ENCODE results near the gene NUDT8.
"Not testable (repeated sequence)": the region's sequence is repeated elsewhere in the genome, so short reads cannot be mapped to it uniquely, and the experiment has no call there.

NUDT8 gene

DNA sequence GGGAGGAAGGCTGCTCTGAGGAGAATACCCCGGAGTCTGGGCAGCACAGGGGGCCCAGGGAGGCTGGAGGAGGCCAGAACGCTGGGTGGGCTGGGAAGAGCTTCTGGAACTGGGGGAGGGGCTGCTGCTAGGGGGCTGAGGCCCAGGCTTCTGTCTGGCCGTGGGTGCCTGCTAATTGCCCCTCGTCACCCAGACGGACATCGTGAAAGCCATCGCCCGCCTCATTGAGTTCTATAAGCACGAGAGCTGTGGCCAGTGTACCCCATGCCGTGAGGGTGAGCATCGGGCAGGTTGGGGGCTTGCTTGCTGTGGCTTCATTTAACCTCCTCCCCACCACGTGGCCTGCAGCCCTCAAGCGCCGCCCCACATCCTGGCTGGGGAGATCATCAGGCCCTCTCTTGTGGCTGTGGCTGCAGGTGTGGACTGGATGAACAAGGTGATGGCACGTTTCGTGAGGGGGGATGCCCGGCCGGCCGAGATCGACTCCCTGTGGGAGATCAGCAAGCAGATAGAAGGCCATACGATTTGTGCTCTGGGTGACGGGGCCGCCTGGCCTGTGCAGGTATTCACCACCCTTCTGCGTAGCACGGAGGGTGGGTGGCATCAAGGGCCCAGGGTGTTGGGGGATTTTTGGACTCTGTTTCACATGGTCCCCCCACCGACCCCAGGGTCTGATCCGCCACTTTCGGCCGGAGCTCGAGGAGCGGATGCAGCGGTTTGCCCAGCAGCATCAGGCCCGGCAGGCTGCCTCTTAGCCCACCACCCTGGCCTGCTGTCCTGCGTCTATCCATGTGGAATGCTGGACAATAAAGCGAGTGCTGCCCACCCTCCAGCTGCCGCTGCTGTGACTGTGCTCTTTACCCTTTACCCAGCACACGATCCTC, 17.8 kb downstream of the NUDT8 start:
- no peak for DNase-seq (ENCODE audit: low spot score)

DNA sequence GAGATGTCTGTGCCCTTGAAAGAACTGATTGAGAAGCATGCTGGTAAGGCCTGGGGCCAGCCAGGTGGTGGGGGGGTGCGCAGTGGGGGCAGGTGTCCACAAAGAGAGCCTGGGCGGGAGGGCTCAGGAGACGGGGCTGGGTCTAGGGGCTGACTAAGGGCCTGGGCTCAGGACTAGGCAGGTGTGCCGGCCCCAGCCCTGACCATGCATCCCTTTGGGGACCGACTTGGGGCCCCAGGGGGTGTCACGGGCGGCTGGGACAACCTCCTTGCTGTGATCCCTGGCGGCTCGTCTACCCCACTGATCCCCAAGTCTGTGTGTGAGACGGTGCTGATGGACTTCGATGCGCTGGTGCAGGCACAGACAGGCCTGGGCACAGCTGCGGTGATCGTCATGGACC, 18.6 kb downstream of the NUDT8 start:
- DNase-seq (ENCODE audit: low spot score), result no peak

DNA sequence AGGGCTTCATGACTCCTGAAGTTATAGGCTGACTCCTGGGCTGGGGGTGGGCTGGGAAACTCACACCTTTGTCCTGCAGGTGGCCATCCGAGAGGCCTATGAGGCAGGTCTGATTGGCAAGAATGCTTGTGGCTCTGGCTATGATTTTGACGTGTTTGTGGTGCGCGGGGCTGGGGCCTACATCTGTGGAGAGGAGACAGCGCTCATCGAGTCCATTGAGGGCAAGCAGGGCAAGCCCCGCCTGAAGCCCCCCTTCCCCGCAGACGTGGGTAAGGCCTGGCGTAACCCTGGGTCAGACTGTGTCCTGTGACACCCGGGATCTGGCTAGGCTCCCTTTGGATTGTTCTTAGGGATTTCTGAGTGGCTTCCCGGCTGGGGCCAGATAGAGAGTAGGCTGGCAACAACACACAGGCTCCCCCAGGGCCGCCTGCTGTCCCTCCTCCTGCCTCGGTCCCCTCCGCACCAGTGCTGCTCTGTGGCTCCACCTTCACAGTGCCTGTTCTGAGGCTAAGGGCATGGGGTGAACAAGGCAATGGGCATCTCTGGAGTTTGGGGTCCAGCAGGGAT, 19.4 kb downstream of the NUDT8 start:
- DNase-seq (ENCODE audit: low spot score), result no peak

DNA sequence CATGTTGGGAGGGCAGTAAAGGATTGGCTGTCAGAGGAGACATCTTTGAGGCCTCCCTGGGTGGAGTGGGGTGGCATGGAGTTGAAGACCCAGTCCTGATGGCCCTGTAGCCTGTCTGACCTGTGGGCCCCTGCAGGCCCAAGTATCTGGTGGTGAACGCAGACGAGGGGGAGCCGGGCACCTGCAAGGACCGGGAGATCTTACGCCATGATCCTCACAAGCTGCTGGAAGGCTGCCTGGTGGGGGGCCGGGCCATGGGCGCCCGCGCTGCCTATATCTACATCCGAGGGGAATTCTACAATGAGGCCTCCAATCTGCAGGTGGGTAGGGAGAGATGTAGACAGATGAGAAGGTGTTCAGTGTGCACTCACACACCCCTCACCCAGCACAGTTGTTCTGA, 20.4 kb downstream of the NUDT8 start:
- no peak for DNase-seq (ENCODE audit: low spot score)

DNA sequence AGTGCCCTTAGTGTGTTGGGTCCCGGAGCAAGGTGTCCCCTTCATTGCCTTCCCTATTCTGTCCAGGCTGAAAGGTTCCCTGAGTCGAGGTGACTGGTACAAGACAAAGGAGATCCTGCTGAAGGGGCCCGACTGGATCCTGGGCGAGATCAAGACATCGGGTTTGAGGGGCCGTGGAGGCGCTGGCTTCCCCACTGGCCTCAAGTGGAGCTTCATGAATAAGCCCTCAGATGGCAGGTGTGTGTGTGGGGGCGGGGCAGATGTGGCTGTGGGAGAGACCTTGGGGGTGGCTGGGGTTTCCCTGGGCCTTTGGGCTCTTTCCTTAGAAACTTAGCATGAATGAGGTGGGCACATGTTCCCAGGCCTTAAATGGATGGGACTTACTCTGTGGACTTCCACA, 21.3 kb downstream of the NUDT8 start:
- DNase-seq (ENCODE audit: low spot score), result no peak

DNA sequence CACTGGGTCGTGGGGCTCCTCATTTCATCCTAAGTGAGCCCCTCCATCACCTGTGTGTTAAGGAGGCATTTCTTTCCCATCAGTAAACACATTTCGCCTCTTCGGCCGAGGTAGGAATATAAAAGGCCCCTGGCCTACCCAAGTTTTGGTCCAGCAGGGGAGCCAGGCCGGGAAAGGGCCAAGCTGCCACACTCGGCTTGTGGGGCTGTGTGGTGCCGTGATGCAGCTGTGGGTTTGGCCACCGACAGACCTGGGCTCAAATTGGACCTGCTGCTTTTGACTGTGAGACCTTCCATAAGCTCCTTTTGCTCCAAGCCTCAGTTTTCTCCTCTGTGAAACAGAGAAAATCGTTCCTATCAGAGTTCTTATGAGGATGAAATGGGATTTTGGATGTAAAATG, 22.2 kb downstream of the NUDT8 start:
- DNase-seq (ENCODE audit: low spot score), result no peak

DNA sequence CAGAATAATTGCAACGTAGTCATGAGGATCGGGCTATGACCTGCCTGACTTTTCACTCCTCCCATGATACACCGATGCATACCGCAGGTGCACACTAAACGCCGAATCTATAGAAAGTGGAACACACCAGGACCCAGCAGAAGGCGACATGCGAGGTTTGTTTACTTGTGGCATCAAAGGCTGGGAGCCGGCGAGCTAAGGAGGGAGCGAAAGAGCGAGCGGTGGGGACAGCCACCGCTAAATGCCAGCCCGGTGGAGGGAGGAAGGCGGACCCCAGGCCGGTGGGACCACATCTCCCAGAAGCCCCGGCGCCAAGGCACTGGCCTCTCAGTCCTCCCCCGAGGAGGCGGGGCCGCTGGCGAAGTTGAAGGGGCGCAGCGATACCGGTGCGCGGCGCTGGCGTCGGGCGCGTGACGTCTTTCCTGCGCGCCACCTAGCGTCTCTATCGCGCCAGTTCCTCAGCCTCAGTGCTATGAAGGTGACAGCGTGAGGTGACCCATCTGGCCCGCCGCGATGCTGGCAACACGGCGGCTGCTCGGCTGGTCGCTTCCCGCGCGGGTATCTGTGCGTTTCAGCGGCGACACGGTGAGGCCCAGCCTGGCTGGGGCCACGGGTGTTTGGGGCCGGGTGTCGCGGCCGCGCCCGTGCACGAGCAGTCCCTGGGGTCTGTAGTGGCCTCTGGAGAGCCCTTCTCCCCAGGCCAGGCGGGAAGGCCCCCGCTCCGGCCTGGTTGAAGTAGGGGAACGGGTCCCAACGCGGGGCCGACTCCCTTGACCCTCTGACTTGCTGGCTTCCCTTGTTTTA, 23.0 kb downstream of the NUDT8 start, which contains the start of gene NDUFV1:
Gene NDUFV1 (plus strand): TSS at position 445 of the 804 bp plus-strand sequence. CDS start 69 bp downstream, at position 514.
- peak; percentile 96 for DNase-seq (ENCODE audit: low spot score)

DNA sequence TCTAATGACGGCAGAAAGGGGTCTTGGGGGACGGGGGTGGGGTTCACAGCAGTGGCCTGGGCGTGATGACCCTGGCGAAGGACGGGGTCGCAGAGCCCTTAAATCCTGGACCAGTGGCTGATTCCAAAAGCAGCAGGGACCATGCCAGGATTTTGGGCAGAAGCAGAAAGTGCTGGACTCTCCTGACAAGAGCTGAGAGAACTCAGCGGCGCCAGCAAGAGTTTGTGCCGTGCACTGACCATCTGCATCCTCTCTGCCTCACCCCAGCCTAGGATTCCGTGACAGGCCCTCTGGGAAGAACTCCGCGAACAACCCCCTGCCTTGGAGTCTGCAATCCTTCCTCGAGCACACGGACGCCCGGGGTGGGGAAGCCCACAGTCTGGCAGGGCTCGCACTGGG, 23.6 kb downstream of the NUDT8 start:
- no peak for DNase-seq (ENCODE audit: low spot score)

DNA sequence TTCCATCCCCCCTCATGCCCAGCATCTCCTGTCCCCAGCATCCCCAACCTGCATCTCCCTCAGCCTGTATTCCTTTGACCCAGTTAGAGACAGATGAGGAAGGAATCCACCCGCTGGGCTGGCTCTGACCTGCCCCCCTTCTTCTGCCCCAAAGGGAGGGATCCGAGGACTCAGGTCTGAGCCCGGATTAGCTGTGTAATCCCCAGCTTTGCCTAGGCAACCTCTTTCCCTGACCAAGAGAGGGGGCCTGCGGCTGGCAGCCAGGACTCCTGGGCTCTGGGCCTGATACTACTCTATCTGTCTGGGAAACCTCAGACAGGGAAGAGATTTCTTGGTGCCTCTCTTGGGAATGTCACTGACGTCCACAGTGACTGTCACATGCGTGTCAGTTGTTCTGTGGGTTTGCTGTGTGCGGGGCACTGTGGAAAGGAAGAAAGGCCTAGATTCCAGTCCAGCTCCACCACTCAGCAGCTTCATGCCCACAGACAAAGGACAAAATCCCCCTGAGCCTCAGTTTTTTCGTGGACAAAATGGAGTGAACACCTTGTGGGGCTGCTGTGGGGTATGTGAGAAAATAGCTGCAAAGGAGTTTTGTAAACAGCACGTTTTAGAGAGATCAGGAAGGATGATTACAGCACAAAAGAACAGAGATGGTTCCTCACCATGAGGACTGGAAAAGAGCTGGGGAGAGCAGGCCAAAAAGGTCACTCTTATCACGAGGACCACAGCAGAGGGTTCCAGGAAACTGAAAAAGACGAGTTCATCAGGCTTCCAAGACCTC, 24.3 kb downstream of the NUDT8 start:
- no peak for DNase-seq (ENCODE audit: low spot score)

DNA sequence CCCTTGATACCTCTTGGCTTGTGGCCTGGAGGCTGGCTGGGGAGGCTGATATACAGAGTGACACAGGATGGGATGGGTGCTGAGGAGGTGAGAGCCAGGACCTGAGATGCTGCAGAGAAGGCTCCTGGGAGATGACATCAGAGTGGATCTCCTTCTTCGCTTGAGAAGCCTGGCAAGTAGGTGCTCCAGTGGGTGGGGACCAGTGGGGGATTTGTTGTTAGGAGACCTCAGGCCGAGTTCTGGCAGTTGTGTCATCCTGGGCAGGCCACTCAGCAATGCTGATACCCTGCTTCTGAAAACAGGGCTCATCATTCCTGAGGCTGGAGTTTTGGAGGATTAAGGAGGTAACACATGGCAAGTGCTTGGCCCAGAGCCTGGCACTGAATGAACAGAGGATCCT, 24.9 kb downstream of the NUDT8 start:
- no peak for DNase-seq (ENCODE audit: low spot score)

DNA sequence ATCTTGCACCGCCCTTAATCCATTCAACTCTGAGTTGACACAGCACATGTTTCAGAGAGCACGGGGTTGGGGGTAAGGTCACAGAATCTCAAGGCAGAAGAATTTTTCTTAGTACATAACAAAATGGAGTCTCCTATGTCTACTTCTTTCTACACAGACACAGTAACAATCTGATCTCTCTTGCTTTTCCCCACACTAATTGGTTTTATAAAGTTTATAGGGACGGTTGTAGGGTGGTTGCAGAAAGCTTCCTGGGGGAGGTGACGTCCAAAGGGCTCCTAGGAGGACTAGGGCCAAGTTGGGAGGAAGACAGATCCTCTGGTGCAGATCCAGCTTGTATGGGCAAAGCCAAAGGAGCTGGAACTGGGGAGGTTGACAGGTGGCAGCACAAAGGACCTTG, 25.6 kb downstream of the NUDT8 start:
- DNase-seq (ENCODE audit: low spot score), result not testable (repeated sequence)

DNA sequence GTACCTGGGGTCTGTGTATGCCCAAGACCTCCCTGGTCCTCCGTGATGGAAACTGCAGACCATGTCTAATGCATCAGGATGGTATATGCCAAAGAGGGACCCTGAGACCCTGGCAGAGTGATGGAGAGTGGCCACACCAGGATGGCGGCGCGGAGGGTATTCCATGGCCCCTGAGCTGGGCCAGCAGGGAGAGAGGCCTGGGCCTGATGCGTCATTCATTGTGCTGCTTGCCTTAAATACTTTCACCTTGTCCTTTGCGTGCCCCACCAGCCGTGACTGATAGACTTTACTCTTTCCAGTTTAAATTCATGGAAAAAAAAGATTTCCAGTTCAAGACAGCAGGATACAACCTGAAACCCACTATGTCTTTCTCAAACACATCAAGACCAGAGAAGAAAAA, 28.6 kb downstream of the NUDT8 start:
- no peak for DNase-seq (ENCODE audit: low spot score)

DNA sequence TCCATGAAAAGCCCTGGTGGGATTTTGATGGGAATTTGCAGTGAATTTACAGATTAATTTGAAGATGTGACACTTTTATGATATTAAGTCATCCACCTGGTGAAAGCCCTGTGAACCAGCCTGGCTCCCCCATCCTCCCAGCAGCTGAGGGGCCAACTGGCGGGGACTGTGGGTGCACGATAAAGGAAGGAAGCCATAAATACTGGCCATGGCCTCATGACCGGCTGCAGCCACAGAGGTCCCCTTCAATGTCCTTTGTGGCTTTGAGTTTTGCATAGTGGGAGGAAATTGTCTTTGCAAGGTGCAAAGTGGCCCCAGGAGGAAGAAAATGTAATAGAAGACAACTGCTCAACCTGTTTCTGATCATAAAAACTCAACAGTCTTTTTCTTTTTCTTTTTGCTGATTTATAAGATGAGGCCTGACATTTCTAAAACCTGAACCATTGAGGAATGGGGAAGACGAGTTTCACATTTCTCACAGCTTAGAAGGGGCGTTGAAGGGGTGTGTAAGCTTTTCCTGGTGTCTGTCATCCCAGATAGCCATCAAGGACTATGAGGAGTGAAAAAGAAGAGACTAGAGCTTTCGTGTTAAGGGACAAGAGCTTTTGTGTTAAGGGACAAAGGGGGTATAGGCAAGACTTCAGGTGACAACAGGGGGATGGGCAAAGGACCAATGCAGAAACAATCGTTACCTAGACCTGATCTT, 29.3 kb downstream of the NUDT8 start:
- DNase-seq (ENCODE audit: low spot score), result no peak

DNA sequence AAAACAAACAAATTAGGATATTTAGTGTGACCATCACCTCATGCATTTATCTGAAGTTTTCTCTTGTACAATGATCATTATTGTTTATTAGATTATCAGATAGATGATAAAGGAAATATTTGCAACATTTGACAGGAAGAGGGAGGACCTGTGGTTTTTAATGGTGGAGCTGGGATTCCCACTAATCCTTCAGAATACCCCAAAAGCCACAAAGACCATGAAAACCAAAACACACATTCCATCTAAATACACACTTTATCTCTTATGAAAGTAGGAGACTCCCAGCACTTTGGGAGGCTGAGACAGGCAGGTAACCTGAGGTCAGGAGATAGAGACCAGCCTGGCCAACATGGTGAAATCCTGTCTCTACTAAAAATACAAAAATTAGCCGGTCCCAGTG, 30.6 kb downstream of the NUDT8 start:
- DNase-seq (ENCODE audit: low spot score), result no peak

DNA sequence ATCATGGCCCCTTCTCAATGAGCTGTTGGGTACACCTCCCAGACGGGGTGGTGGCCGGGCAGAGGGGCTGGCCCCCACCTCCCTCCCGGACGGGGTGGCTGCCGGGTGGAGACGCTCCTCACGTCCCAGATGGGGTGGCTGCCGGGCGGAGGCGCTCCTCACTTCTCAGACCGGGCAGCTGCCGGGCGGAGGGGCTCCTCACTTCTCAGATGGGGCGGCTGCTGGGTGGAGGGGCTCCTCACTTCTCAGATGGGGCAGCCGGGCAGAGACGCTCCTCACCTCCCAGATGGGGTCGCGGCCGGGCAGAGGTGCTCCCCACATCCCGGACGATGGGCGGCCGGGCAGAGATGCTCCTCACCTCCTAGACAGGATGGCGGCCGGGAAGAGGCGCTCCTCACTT, 31.8 kb downstream of the NUDT8 start:
- not testable (repeated sequence) for DNase-seq (ENCODE audit: low spot score)

DNA sequence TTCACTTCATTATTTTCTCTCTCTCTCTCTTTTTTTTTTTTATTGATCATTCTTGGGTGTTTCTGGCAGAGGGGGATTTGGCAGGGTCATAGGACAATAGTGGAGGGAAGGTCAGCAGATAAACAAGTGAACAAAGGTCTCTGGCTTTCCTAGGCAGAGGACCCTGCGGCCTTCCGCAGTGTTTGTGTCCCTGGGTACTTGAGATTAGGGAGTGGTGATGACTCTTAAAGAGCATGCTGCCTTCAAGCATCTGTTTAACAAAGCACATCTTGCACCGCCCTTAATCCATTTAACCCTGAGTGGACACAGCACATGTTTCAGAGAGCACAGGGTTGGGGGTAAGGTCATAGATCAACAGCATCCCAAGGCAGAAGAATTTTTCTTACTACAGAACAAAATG, 32.3 kb downstream of the NUDT8 start:
- DNase-seq (ENCODE audit: low spot score), result not testable (repeated sequence)

DNA sequence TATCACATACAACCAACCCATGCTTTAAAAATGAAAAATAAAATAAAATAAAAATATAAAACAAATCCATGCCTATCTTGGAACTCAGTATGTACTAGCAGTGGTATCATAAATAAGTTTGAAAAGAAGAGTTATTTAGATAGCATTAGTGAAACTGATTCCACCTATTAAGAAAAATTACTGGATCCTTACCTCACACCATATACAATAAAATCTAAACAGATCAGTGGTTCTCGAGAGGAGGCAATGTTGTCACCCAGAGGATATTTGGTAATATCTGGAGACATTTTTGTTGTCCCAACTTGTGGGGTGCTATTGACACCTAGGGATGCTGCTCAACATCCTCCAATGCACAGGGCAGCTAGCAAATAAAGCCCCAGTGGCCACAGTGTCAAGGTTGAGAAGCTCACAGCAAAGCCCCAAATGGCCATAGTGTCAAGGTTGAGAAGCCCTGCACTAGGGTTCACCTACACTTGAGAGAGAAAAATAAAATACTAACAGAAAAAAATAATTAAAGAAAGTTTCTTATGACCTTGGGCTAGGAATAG, 32.9 kb downstream of the NUDT8 start:
- DNase-seq (ENCODE audit: low spot score), result no peak

DNA sequence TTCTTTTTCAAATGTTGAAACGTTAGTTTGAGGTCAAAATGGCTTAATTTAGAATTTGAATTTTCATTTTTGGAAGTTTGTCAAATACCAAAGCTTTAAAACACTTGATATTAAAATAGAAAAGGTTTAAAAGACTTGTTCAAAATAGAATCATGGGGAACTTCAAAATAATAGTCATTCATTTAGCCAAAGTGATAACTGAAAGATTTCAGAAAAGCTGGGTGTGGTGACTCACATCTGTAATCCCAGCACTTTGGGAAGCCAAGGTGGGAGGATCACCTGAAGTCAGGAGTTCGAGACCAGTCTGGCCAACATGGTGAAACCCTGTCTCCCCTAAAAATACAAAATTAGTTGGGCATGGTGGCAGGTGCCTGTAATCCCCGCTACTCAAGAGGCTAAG, 35.3 kb downstream of the NUDT8 start:
- DNase-seq (ENCODE audit: low spot score), result no peak

DNA sequence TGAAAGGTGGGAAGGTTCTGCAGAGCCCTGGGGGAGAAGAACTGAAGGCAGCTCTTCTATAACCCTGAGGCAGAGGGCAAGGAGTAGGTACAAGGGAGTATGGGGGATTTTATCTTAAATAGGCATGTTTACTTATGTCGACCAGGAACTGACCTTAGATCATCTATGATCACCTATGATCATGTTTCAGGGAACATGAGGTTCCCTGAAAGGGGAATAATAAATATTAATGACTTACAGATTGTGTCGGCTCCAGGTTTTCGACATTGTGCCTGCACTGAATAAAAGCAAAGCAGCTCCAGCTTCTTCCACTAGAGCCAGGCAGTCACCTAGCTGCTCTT, 36.2 kb downstream of the NUDT8 start:
- DNase-seq (ENCODE audit: low spot score), result no peak

DNA sequence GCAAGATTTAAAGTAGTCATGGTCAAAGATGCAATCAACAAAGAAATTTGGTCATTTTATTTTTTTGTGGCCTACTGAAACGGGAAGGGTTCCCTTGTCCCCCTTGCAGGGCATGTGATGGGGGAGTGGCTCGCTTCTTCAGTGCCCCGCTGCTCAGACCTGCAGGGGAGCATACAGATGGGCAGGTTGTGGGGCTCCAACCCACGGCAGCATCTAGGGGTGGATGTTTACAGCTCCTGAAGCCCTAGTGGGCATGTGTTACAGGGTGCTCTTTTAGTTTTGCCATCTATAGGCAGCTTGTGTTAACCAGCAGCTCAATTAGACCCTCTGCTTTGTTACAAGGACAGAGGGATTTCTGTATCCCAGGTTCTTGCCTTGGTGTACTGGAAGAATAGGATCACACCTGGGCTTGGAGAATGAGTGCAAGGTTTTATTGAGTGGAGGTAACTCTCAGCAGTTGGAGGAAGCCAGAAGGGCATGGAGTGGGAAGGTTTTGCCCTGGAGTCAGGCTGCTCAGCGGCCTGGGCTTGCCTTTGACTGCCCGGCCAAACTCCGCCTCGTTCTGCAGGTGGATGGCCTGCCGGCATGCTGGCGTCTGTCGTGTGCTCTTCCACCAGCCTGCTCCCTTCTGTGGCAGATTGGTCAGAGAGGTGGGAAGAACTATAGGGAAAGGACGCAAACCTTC, 36.7 kb downstream of the NUDT8 start:
- no peak for DNase-seq (ENCODE audit: low spot score)

Measured in LoVo (cell line).